HS-27A (cell line): ENCODE measurements around the gene DHX16.

Source experiments
- DNase-seq: peaks from one replicate; pipeline ENCODE4 v3.0.0-alpha.2; 2012; ENCODE audit warnings: low read depth, missing footprints

DHX16 gene

GRCh38 chr6:30691208-30691847 is 18.5 kb upstream of the DHX16 start:
- no peak for DNase-seq

- DNase-seq, result peak; percentile 90
These were observed 17.8 kb upstream of the DHX16 start, which contains the start of gene NRM for GRCh38 chr6:30690403-30691207. TSS of gene NRM (minus strand) at chr6:30690984. CDS start at chr6:30690974, 10 bp downstream.

- DNase-seq, result no peak
These were observed 17.2 kb upstream of the DHX16 start for GRCh38 chr6:30689985-30690384.

- no peak for DNase-seq
These were observed 16.4 kb upstream of the DHX16 start for GRCh38 chr6:30689022-30689865.

GRCh38 chr6:30688569-30688968 is 15.8 kb upstream of the DHX16 start:
- DNase-seq, result no peak

- no peak for DNase-seq
These were observed 15.0 kb upstream of the DHX16 start for GRCh38 chr6:30687659-30688431.

- DNase-seq, result peak; percentile 98
These were observed 14.3 kb upstream of the DHX16 start for GRCh38 chr6:30686908-30687658.

GRCh38 chr6:30686009-30686907 is 13.5 kb upstream of the DHX16 start, which contains the start of gene PPP1R18:
TSS of gene PPP1R18 (minus strand) at chr6:30686645. CDS start at chr6:30686018, 627 bp downstream.
- no peak for DNase-seq

- no peak for DNase-seq
These were observed 12.6 kb upstream of the DHX16 start for GRCh38 chr6:30685157-30686008.

GRCh38 chr6:30684386-30685156 is 11.8 kb upstream of the DHX16 start:
- no peak for DNase-seq

GRCh38 chr6:30683980-30684338 is 11.2 kb upstream of the DHX16 start:
- DNase-seq, result no peak

- no peak for DNase-seq
These were observed 10.6 kb upstream of the DHX16 start for GRCh38 chr6:30683183-30683979.

- peak; percentile 95 for DNase-seq
These were observed 9.6 kb upstream of the DHX16 start for GRCh38 chr6:30682143-30683117.

- no peak for DNase-seq
These were observed 8.9 kb upstream of the DHX16 start for GRCh38 chr6:30681766-30682142.

- DNase-seq, result no peak
These were observed 7.1 kb upstream of the DHX16 start for GRCh38 chr6:30679765-30680535.
